Left ventricle myocardium inferior (tissue), 1 donor: ENCODE measurements around the gene SH3BGRL2. TPM values are rescaled to one million over a fixed set of nuclear protein-coding genes. Genes with fewer than 3 reads are reported as not detected.
A peak's percentile ranks its signal among the peaks of the same experiment; 100 is the strongest.

ENCODE experiments used
- DNase-seq: peaks from one replicate; pipeline ENCODE4 v3.0.0-alpha.2; 2020
- H3K27ac ChIP-seq: fragments of 200-600 bp; replicated peaks from 2 replicates; pipeline ENCODE4 v1.8.0; 2021
- H3K27me3 ChIP-seq: fragments of 200-600 bp; 2 replicates; pipeline ENCODE4 v1.8.0; 2021; ENCODE audit warnings: low read depth
- H3K36me3 ChIP-seq: fragments of 200-600 bp; 2 replicates; pipeline ENCODE4 v1.8.0; 2021
- H3K4me1 ChIP-seq: fragments of 200-600 bp; 2 replicates; pipeline ENCODE4 v1.8.0; 2021
- H3K4me3 ChIP-seq: fragments of 200-600 bp; 2 replicates; pipeline ENCODE4 v1.8.0; 2021; ENCODE audit warnings: mild to moderate bottlenecking, moderate library complexity
- H3K9me3 ChIP-seq: fragments of 200-600 bp; replicated peaks from 2 replicates; pipeline ENCODE4 v1.8.0; 2021
- CTCF ChIP-seq: fragments of 200-600 bp; IDR thresholded peaks from 2 replicates; pipeline ENCODE4 v1.8.0; 2021; ENCODE audit warnings: antibody characterized with exemption, mild to moderate bottlenecking, borderline replicate concordance
- intact Hi-C: fragments of 100-400 bp; cut with micrococcal nuclease; formaldehyde crosslinking; loops from one replicate; pipeline ENCODE4 v1.11.0; 2022
- long read RNA-seq: library from polyadenylated mRNA; unstranded; transcript quantifications from one replicate; pipeline ENCODE4 v2.0.0, GENCODE V29; 2021
- total RNA-seq: library from RNA; stranded (reverse); fragmentation: NEBNext Ultra II Directional; extraction: Animal tissue kit (Norgen Biotek cat#: 25700); gene quantifications from one replicate; pipeline ENCODE4 v1.2.1, GENCODE V29; 2021
- donor health status: DM: no; HTN: yes; CAD: no; lungs with severe emphysema.

Gene SH3BGRL2
- 5.8 TPM for total RNA-seq
- long read RNA-seq, full-length matches to known transcripts, result 4 of 5 reads
- long read RNA-seq, partial matches to known transcripts, result 0 of 5 reads
- long read RNA-seq, other reads (novel, unspliced or antisense), result 1 of 5 reads

- Histone ChIP-seq H3K27ac (peak within 1 kb of the TSS; percentile 81), H3K4me3 (peak within 1 kb of the TSS; percentile 87), H3K4me1 (peaks cover 36% of the 10 kb centered on the region), H3K9me3 (no peaks in the 10 kb centered on the region), H3K27me3 (no peaks in the 10 kb centered on the region), H3K36me3 (no peaks in the 10 kb centered on the region)
- intact Hi-C loops, result loop anchor here (2.0 kb wide), 1 partner anchor 40 kb away; no protein-coding TSS in a partner anchor
- TF ChIP-seq CTCF, result no peak
- peak; percentile 74 for DNase-seq
Measured at GRCh38 chr6:79630883-79631692, at the start of gene SH3BGRL2. Gene SH3BGRL2, plus strand, starts transcription at chr6:79631329. Its CDS starts 133 bp downstream, at chr6:79631462.

GRCh38 chr6:79584332-79584731, 46.8 kb upstream of the SH3BGRL2 start:
- TF ChIP-seq CTCF, result no peak
- Histone ChIP-seq H3K4me1 (no peaks in the 10 kb centered on the region), H3K27me3 (no peaks in the 10 kb centered on the region), H3K4me3 (no peak overlapping the region), H3K9me3 (peaks cover 18% of the 10 kb centered on the region), H3K36me3 (no peaks in the 10 kb centered on the region), H3K27ac (no peak overlapping the region)
- intact Hi-C loops, result no loop called here
- DNase-seq, result no peak

- TF ChIP-seq CTCF, result peak; percentile 43
- H3K4me1 ChIP-seq, result no peaks in the 10 kb centered on the region
- H3K9me3 ChIP-seq, result peaks cover 18% of the 10 kb centered on the region
- H3K4me3 ChIP-seq, result no peak overlapping the region
- H3K27me3 ChIP-seq, result no peaks in the 10 kb centered on the region
- H3K36me3 ChIP-seq, result no peaks in the 10 kb centered on the region
- DNase-seq, result no peak
- H3K27ac ChIP-seq, result no peak overlapping the region
- intact Hi-C loops, result no loop called here
Measured at GRCh38 chr6:79586548-79586947, 44.6 kb upstream of the SH3BGRL2 start.

GRCh38 chr6:79589701-79590100, 41.4 kb upstream of the SH3BGRL2 start:
- Histone ChIP-seq H3K27me3 (no peaks in the 10 kb centered on the region), H3K9me3 (peaks cover 12% of the 10 kb centered on the region), H3K4me3 (no peak overlapping the region), H3K4me1 (no peaks in the 10 kb centered on the region), H3K36me3 (no peaks in the 10 kb centered on the region), H3K27ac (no peak overlapping the region)
- no peak for DNase-seq
- intact Hi-C loops, result no loop called here
- TF ChIP-seq CTCF, result no peak

- Histone ChIP-seq H3K9me3 (no peaks in the 10 kb centered on the region), H3K27ac (no peak overlapping the region), H3K27me3 (no peaks in the 10 kb centered on the region), H3K36me3 (no peaks in the 10 kb centered on the region), H3K4me3 (no peak overlapping the region), H3K4me1 (peaks cover 10% of the 10 kb centered on the region)
- DNase-seq, result no peak
- no peak for TF ChIP-seq CTCF
- intact Hi-C loops, result no loop called here
Measured at GRCh38 chr6:79597155-79597554, 34.0 kb upstream of the SH3BGRL2 start.
